H1 (cell line): ENCODE measurements around the gene ZFP36L1. TPM values are rescaled to one million over a fixed set of nuclear protein-coding genes. Genes with fewer than 3 reads are reported as not detected.

Experiments used
- CTCF ChIA-PET: fragments of 300-600 bp; sonication (Branson Sonifier 250); formaldehyde crosslinking; loops from one replicate; lab custom pipeline; 2021; ENCODE audit not compliant: partially characterized antibody; lab: Charles Lee
- POLR2A ChIA-PET: fragments of 300-600 bp; sonication (Branson Sonifier 250); formaldehyde crosslinking; loops from one replicate; lab custom pipeline; 2021; ENCODE audit warnings: inconsistent platforms; ENCODE audit not compliant: partially characterized antibody; lab: Charles Lee
- DNase-seq, 2 experiments: peaks; one replicate each; pipeline versions ENCODE4 v3.0.0 to v3.0.0-alpha.2; 2010 to 2022; ENCODE audit warnings: low spot score in 2 of 2, low read depth in 1 of 2, mixed read lengths in 1 of 2
- FAIRE-seq: peaks from 2 replicates; lab custom pipeline; 2011; peaks lifted over from hg19 to GRCh38; lab: Jason Lieb, UNC
- H2AFZ ChIP-seq: 2 replicates; pipeline ENCODE4 v1.8.1; 2012; ENCODE audit warnings: low read length, inconsistent platforms
- H2AK5ac ChIP-seq: 2 replicates; pipeline ENCODE4 v1.6.1; 2013; ENCODE audit warnings: low read depth, low read length
- H2BK120ac ChIP-seq: replicated peaks from 2 replicates; pipeline ENCODE3; 2013; ENCODE audit warnings: low read depth, low read length, inconsistent platforms
- H2BK12ac ChIP-seq: 2 replicates; pipeline ENCODE4 v1.6.1; 2013; ENCODE audit warnings: low read depth, low read length
- H2BK15ac ChIP-seq: 2 replicates; pipeline ENCODE4 v1.6.1; 2013; ENCODE audit warnings: low read length
- H2BK20ac ChIP-seq: 2 replicates; pipeline ENCODE4 v1.6.1; 2013; ENCODE audit warnings: low read length
- H2BK5ac ChIP-seq: 2 replicates; pipeline ENCODE4 v1.6.1; 2013; ENCODE audit warnings: low read depth, low read length
- H3K14ac ChIP-seq: 2 replicates; pipeline ENCODE4 v1.6.1; 2013; ENCODE audit warnings: inconsistent platforms; ENCODE audit not compliant: insufficient read length
- H3K18ac ChIP-seq: 2 replicates; pipeline ENCODE4 v1.6.1; 2013; ENCODE audit warnings: low read length; ENCODE audit errors: extremely low read depth
- H3K23ac ChIP-seq: 2 replicates; pipeline ENCODE4 v1.6.1; 2013; ENCODE audit warnings: inconsistent platforms; ENCODE audit not compliant: insufficient read length
- H3K23me2 ChIP-seq: 2 replicates; pipeline ENCODE4 v1.6.1; 2013; ENCODE audit warnings: low read depth, low read length
- H3K27ac ChIP-seq: 2 replicates; pipeline ENCODE4 v1.6.1; 2011; ENCODE audit warnings: low read depth, low read length, inconsistent platforms
- H3K27me3 ChIP-seq, 4 experiments: replicated peaks in 1 of 4; 1 replicate in 1 of 4; 2 replicates in 3 of 4; pipeline versions ENCODE4 v1.6.1 to v1.8.1; 2011 to 2013; ENCODE audit warnings: low read length in 3 of 4, mild to moderate bottlenecking in 3 of 4, inconsistent platforms in 2 of 4, mixed read lengths in 2 of 4, moderate library complexity in 1 of 4; ENCODE audit not compliant: control insufficient read depth in 3 of 4, insufficient read depth in 3 of 4; ENCODE audit errors: extremely low read depth in 1 of 4
- H3K36me3 ChIP-seq, 4 experiments: 2 replicates each; pipeline versions ENCODE4 v1.6.1 to v1.8.1; 2011 to 2013; ENCODE audit warnings: mild to moderate bottlenecking in 4 of 4, low read length in 3 of 4, moderate library complexity in 2 of 4, control low read depth in 1 of 4, inconsistent platforms in 1 of 4; ENCODE audit not compliant: insufficient read depth in 4 of 4, control insufficient read depth in 2 of 4
- H3K4ac ChIP-seq: replicated peaks from 2 replicates; pipeline ENCODE3; 2013; ENCODE audit warnings: low read length, low read depth, mixed read lengths, inconsistent platforms; ENCODE audit not compliant: insufficient read length
- H3K4me1 ChIP-seq, 4 experiments: replicated peaks in 1 of 4; 1 replicate in 1 of 4; 2 replicates in 3 of 4; pipeline versions ENCODE4 v1.6.1 to v1.8.1; 2011 to 2013; ENCODE audit warnings: low read length in 3 of 4, inconsistent platforms in 2 of 4, mixed read lengths in 1 of 4; ENCODE audit not compliant: insufficient read depth in 4 of 4, control insufficient read depth in 3 of 4
- H3K4me2 ChIP-seq, 2 experiments: 2 replicates each; pipeline versions ENCODE4 v1.6.1 to v1.8.1; 2011 to 2013; ENCODE audit warnings: low read depth in 2 of 2, low read length in 2 of 2, control low read depth in 1 of 2, inconsistent platforms in 1 of 2, mild to moderate bottlenecking in 1 of 2; ENCODE audit not compliant: insufficient read depth in 1 of 2
- H3K4me3 ChIP-seq, 4 experiments: fragments of 200-600, 300-600 bp in 1 of 4; sonication (generic), shearing (Covaris generic), sonication (Bioruptor Twin) in 1 of 4; 2 replicates each; pipeline versions ENCODE4 v1.5.1 to v1.8.1; 2011 to 2016; ENCODE audit warnings: low read length in 4 of 4, low read depth in 3 of 4, control low read depth in 2 of 4, inconsistent platforms in 2 of 4, mild to moderate bottlenecking in 2 of 4, mixed read lengths in 1 of 4, moderate library complexity in 1 of 4; ENCODE audit not compliant: insufficient read depth in 2 of 4; ENCODE audit errors: extremely low read depth in 1 of 4
- H3K56ac ChIP-seq: replicated peaks from 2 replicates; pipeline ENCODE3; 2013; ENCODE audit warnings: low read depth, mild to moderate bottlenecking, mixed read lengths, low read length, inconsistent platforms; ENCODE audit not compliant: insufficient read length
- H3K79me1 ChIP-seq: 2 replicates; pipeline ENCODE4 v1.6.1; 2013; ENCODE audit warnings: low read depth, low read length, control low read depth
- H3K79me2 ChIP-seq, 2 experiments: 2 replicates each; pipeline versions ENCODE4 v1.6.1 to v1.8.1; 2012 to 2013; ENCODE audit warnings: low read length in 2 of 2, mild to moderate bottlenecking in 2 of 2, inconsistent platforms in 1 of 2; ENCODE audit not compliant: insufficient read depth in 2 of 2, control insufficient read depth in 1 of 2
- H3K9ac ChIP-seq, 4 experiments: replicated peaks in 1 of 4; 1 replicate in 1 of 4; 2 replicates in 3 of 4; pipeline versions ENCODE4 v1.6.1 to v1.8.1; 2011 to 2013; ENCODE audit warnings: low read depth in 3 of 4, low read length in 3 of 4, control low read depth in 2 of 4, mild to moderate bottlenecking in 2 of 4, moderate library complexity in 2 of 4, inconsistent platforms in 1 of 4; ENCODE audit errors: extremely low read depth in 1 of 4
- H3K9me3 ChIP-seq, 2 experiments: 2 replicates each; pipeline versions ENCODE4 v1.6.1 to v1.8.1; 2012 to 2013; ENCODE audit warnings: mild to moderate bottlenecking in 2 of 2, moderate library complexity in 2 of 2, control low read depth in 1 of 2, inconsistent platforms in 1 of 2, low read depth in 1 of 2, low read length in 1 of 2, mixed read lengths in 1 of 2; ENCODE audit not compliant: insufficient read depth in 2 of 2
- H4K20me1 ChIP-seq, 2 experiments: replicated peaks in 1 of 2; 2 replicates each; pipeline versions ENCODE3 to v1.8.1; 2011 to 2013; ENCODE audit warnings: inconsistent platforms in 2 of 2, low read length in 2 of 2, mild to moderate bottlenecking in 1 of 2; ENCODE audit not compliant: insufficient read depth in 2 of 2, control insufficient read depth in 1 of 2
- H4K5ac ChIP-seq: 2 replicates; pipeline ENCODE4 v1.6.1; 2013; ENCODE audit warnings: low read length, low read depth, mixed read lengths, inconsistent platforms; ENCODE audit not compliant: insufficient read length
- H4K8ac ChIP-seq: 2 replicates; pipeline ENCODE4 v1.8.0; 2013; ENCODE audit warnings: mild to moderate bottlenecking, moderate library complexity, low read length, inconsistent platforms; ENCODE audit not compliant: insufficient read depth; ENCODE audit errors: extremely low read depth
- H4K91ac ChIP-seq: replicated peaks from 2 replicates; pipeline ENCODE3; 2013; ENCODE audit warnings: low read length, mixed read lengths, inconsistent platforms; ENCODE audit not compliant: insufficient read length
- KDM4A ChIP-seq: IDR thresholded peaks from one replicate; pipeline ENCODE4 v1.7.1; 2012; ENCODE audit warnings: low read depth, mild to moderate bottlenecking, moderate library complexity, low read length, inconsistent platforms; ENCODE audit not compliant: severe bottlenecking
- RFX5 ChIP-seq: IDR thresholded peaks from 2 replicates; pipeline ENCODE4 v1.6.1; 2011; ENCODE audit warnings: low read depth, low read length, improper control_type of control experiment, borderline replicate concordance
- SIX5 ChIP-seq: IDR thresholded peaks from 2 replicates; pipeline ENCODE4 v1.6.1; 2011; ENCODE audit warnings: mild to moderate bottlenecking, low read depth, low read length
- SRF ChIP-seq: IDR thresholded peaks from 2 replicates; pipeline ENCODE4 v1.6.1; 2011; ENCODE audit warnings: mild to moderate bottlenecking, low read depth, low read length, moderate library complexity
- USF2 ChIP-seq: IDR thresholded peaks from 2 replicates; pipeline ENCODE4 v1.6.1; 2011; ENCODE audit warnings: low read length, improper control_type of control experiment
- WGBS, 2 experiments: shearing (Covaris generic) in 1 of 2; methylation state at CpG; one replicate each; pipeline versions ENCODE4 v1.1.6 to v1.1.7; 2013 to 2015; ENCODE audit warnings: low lambda C conversion rate in 2 of 2, mixed read lengths in 2 of 2, inconsistent platforms in 1 of 2, low coverage in 1 of 2, missing lambda C conversion rate in 1 of 2; ENCODE audit not compliant: insufficient replicate concordance in 2 of 2, insufficient coverage in 1 of 2, insufficient read length in 1 of 2; ENCODE audit errors: extremely low coverage in 1 of 2, missing lambda C conversion rate in 1 of 2; 5-methylcytosine and 5-hydroxymethylcytosine counted together
- polyA plus RNA-seq, 7 experiments: library from polyadenylated mRNA; depleted of rRNA in 3 of 7; stranded (reverse) in 5 of 7; unstranded in 2 of 7; fragments of >200 nt in 5 of 7; fragments of 200-250 nt in 2 of 7; gene quantifications; 1 replicate in 5 of 7; 2 replicates in 1 of 7; 4 replicates in 1 of 7; pipeline versions ENCODE4 v1.2.1 to v1.2.3, GENCODE V29; 2011 to 2013; ENCODE audit warnings: missing spikeins in 2 of 7, mixed read lengths in 2 of 7
- total RNA-seq: library from RNA; stranded (reverse); fragmentation: NEBNext Ultra II Directional; extraction: Animal tissue kit (Norgen Biotek cat#: 25700); gene quantifications from 2 replicates; pipeline ENCODE4 v1.2.1, GENCODE V29; 2021

Gene ZFP36L1
- total and polyA plus RNA-seq, 2 of the 8 experiments (the other 6 are each of a cell fraction or from before 2014, with no cell fraction given) = 80.4 to 132 TPM

GRCh38 chr14:68809524-68809923 is 16.7 kb upstream of the ZFP36L1 start:
- H3K9ac ChIP-seq = no peak overlapping the region
- H4K5ac ChIP-seq = no peak overlapping the region
- H2BK5ac ChIP-seq = no peak overlapping the region
- peak in 1 of 2 experiments; percentile 45 for DNase-seq
- no peak overlapping the region for H4K8ac ChIP-seq
- no peak overlapping the region for H2AFZ ChIP-seq
- no peak overlapping the region for H3K27ac ChIP-seq
- H4K91ac ChIP-seq = no peak overlapping the region
- H3K36me3 ChIP-seq = no peaks in the 10 kb centered on the region
- no peak overlapping the region for H2AK5ac ChIP-seq
- H2BK20ac ChIP-seq = peak overlapping the region; percentile 66; the same call in 1 of the 2 replicates
- H3K23ac ChIP-seq = no peak overlapping the region
- no peaks in the 10 kb centered on the region for H3K27me3 ChIP-seq
- no peaks in the 10 kb centered on the region for H3K79me2 ChIP-seq
- no peak overlapping the region for H2BK120ac ChIP-seq
- no peak overlapping the region for H3K4ac ChIP-seq
- H3K9me3 ChIP-seq = peaks cover under 1 to 3% of the 10 kb centered on the region in 2 experiments; a peak in 2 of 4 replicates
- CTCF ChIA-PET = interaction anchor here (0.7 to 1.2 kb wide), 4 partner anchors 10 to 298 kb away, joined by 3 to 5 read pairs (median 4); no protein-coding TSS in a partner anchor
- TF ChIP-seq SIX5 = no peak
- TF ChIP-seq SRF = no peak
- TF ChIP-seq KDM4A = no peak
- TF ChIP-seq RFX5 = no peak
- TF ChIP-seq USF2 = no peak
- POLR2A ChIA-PET = interaction anchor here (1.0 to 5.8 kb wide), 7 partner anchors 12 to 23 kb away, joined by 3 to 38 read pairs (median 5); partner anchors contain the start of gene ZFP36L1
- H3K4me2 ChIP-seq = no peak overlapping the region
- H3K4me3 ChIP-seq = no peak overlapping the region
- 0 out of 2 replicates have a peak overlapping the region, but pooled peaks have one; percentile 24 for H3K18ac ChIP-seq
- H3K23me2 ChIP-seq = no peaks in the 10 kb centered on the region
- no peak overlapping the region for H3K56ac ChIP-seq
- peaks cover 0 to 11% (median 8%) of the 10 kb centered on the region in 4 experiments; a peak in 6 of 7 replicates for H3K4me1 ChIP-seq
- H3K14ac ChIP-seq = no peak overlapping the region
- 84% methylated on average over 4 of the region's 4 CpGs; no CpG with 5 or more reads in 1 of the 2 experiments for WGBS, 2 experiments
- H4K20me1 ChIP-seq = no peaks in the 10 kb centered on the region
- no peak overlapping the region for H2BK12ac ChIP-seq
- no peaks in the 10 kb centered on the region for H3K79me1 ChIP-seq
- no peak for FAIRE-seq
- 0 out of 2 replicates have a peak overlapping the region, but pooled peaks have one; percentile 36 for H2BK15ac ChIP-seq
